IMR-90 (cell line): ENCODE measurements around the gene MACC1.

Experiments
- BHLHE40 ChIP-seq: fragments of 150-350 bp; IDR thresholded peaks from 2 replicates; pipeline ENCODE4 v1.6.1; 2016; ENCODE audit warnings: mild to moderate bottlenecking, low read depth, low read length
- CEBPB ChIP-seq: IDR thresholded peaks from 2 replicates; pipeline ENCODE4 v1.6.1; 2012; ENCODE audit warnings: low read depth, low read length, improper control_type of control experiment
- CHD1 ChIP-seq: IDR thresholded peaks from 2 replicates; pipeline ENCODE4 v1.6.1; 2012; ENCODE audit warnings: low read depth, low read length, improper control_type of control experiment
- CTCF ChIP-seq: conservative IDR thresholded peaks from 2 replicates; pipeline ENCODE4 v1.5.1; 2012; ENCODE audit warnings: mild to moderate bottlenecking, low read depth, low read length, improper control_type of control experiment
- ELK1 ChIP-seq: fragments of 150-350 bp; IDR thresholded peaks from 2 replicates; pipeline ENCODE4 v1.6.1; 2016; ENCODE audit warnings: low read depth, mild to moderate bottlenecking, low read length, moderate library complexity, borderline replicate concordance
- MXI1 ChIP-seq: IDR thresholded peaks from 2 replicates; pipeline ENCODE4 v1.6.1; 2012; ENCODE audit warnings: low read depth, mild to moderate bottlenecking, low read length, moderate library complexity, borderline replicate concordance
- POLR2A ChIP-seq: IDR thresholded peaks from 2 replicates; pipeline ENCODE4 v1.6.1; 2012; ENCODE audit warnings: mild to moderate bottlenecking, low read depth, low read length
- RAD21 ChIP-seq: IDR thresholded peaks from 2 replicates; pipeline ENCODE4 v1.6.1; 2012; ENCODE audit warnings: low read length, improper control_type of control experiment
- SMC3 ChIP-seq: fragments of 150-350 bp; IDR thresholded peaks from 2 replicates; pipeline ENCODE4 v1.6.1; 2016; ENCODE audit warnings: low read depth, mild to moderate bottlenecking, antibody characterized with exemption, low read length, moderate library complexity
- USF2 ChIP-seq: fragments of 150-350 bp; IDR thresholded peaks from 2 replicates; pipeline ENCODE4 v1.6.1; 2017; ENCODE audit warnings: mild to moderate bottlenecking, antibody characterized with exemption, low read length, low read depth

GRCh38 chr7:20199015-20199737 is 18.0 kb downstream of the MACC1 start:
- TF ChIP-seq CTCF (no peak), USF2 (no peak), SMC3 (no peak), CEBPB (no peak), POLR2A (no peak), RAD21 (no peak), MXI1 (no peak), ELK1 (no peak), CHD1 (no peak), BHLHE40 (no peak)
